PC-9 (cell line): ENCODE measurements around the gene SDC1.

Source experiments
- CTCF ChIP-seq: fragments of 200-600 bp; sonication (generic); conservative IDR thresholded peaks from 2 replicates; pipeline ENCODE4 v1.6.1; 2017; ENCODE audit warnings: mixed run types, antibody characterized with exemption, mild to moderate bottlenecking, moderate library complexity
- EZH2 ChIP-seq: fragments of 200-600 bp; sonication (generic); IDR thresholded peaks from 2 replicates; pipeline ENCODE4 v1.8.0; 2017; ENCODE audit warnings: antibody characterized with exemption, low read depth

DNA sequence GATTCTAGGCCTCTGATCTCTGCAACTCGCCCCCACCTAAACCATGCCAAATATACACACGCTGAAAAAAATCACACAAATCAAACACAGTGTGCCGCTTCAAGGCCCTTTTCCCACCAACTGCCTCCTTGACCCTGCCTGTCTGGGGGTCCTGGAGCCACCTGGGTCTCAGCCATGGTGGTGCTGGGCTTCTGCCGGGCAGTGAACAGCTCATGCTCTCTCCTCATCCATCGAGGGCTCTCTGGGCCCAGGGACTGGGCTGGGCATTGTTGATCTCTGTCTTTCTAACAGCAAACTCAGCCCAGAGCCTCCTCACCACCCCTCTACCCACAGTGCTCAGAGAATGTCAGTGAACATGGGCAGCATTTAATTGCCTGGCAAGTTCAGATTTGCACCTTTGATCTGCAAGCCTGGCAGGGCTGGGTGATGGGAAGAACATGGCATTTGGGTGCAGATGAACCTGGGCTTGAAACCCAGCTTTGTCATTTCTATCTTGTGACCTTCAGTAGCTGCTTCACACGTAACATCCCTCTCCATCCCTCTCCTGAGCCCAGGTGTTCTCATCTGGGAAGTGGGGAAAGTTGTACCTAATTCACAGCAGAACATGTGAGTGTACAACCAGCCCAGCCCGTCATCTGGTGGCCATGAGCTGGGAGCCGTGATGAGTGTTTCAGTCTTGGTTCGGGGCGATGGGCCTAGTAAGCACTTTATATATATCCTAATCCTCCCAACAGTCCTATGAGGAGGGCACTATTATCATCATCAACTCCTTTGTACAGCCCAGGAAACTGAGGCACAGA, 46.1 kb downstream of the SDC1 start:
- TF ChIP-seq CTCF: no peak
- no peak for TF ChIP-seq EZH2
